ENCODE data around the gene TRAK2. TPM values are rescaled to one million over a fixed set of nuclear protein-coding genes. Genes with fewer than 3 reads are reported as not detected.
"Not testable (repeated sequence)": the region's sequence is repeated elsewhere in the genome, so short reads cannot be mapped to it uniquely, and the experiment has no call there.

The TRAK2 gene
- total RNA-seq, 2 donors from 2014 or later = 27.6 to 29.9 TPM

- H3K4me1 Mint-ChIP-seq (ENCODE audit: low read depth in 2 of 2) = no peaks in the 10 kb centered on the region
- H3K9me3 Mint-ChIP-seq = no peaks in the 10 kb centered on the region
- no peak for DNase-seq (ENCODE audit: low spot score)
- no peak for ATAC-seq
- H3K27me3 Mint-ChIP-seq = no peaks in the 10 kb centered on the region
- no peak overlapping the region for H3K4me3 Mint-ChIP-seq
- peaks cover 14% of the 10 kb centered on the region for H3K36me3 Mint-ChIP-seq
- no peak overlapping the region for H3K27ac Mint-ChIP-seq
These were observed 54.7 kb downstream of the TRAK2 start for GRCh38 chr2:201396595-201396994.

GRCh38 chr2:201383136-201383535 lies 68.1 kb downstream of the TRAK2 start:
- no peak for ATAC-seq
- H3K9me3 Mint-ChIP-seq = no peaks in the 10 kb centered on the region
- no peak overlapping the region for H3K27ac Mint-ChIP-seq
- peaks cover 0 to 2% of the 10 kb centered on the region in 2 donors for H3K4me1 Mint-ChIP-seq (ENCODE audit: low read depth in 2 of 2)
- peaks cover 29% of the 10 kb centered on the region for H3K36me3 Mint-ChIP-seq
- H3K4me3 Mint-ChIP-seq = no peak overlapping the region
- no peak for DNase-seq (ENCODE audit: low spot score)
- no peaks in the 10 kb centered on the region for H3K27me3 Mint-ChIP-seq

GRCh38 chr2:201378496-201379397 lies 72.5 kb downstream of the TRAK2 start:
- peaks cover 19% of the 10 kb centered on the region for H3K36me3 Mint-ChIP-seq
- H3K9me3 Mint-ChIP-seq = no peaks in the 10 kb centered on the region
- H3K4me3 Mint-ChIP-seq = no peak overlapping the region
- DNase-seq (ENCODE audit: low spot score) = no peak
- peaks cover 0 to 2% of the 10 kb centered on the region in 2 donors for H3K4me1 Mint-ChIP-seq (ENCODE audit: low read depth in 2 of 2)
- H3K27me3 Mint-ChIP-seq = no peaks in the 10 kb centered on the region
- ATAC-seq = no peak
- no peak overlapping the region for H3K27ac Mint-ChIP-seq

GRCh38 chr2:201377218-201377617 lies 74.0 kb downstream of the TRAK2 start:
- H3K4me1 Mint-ChIP-seq (ENCODE audit: low read depth in 2 of 2) = peaks cover 0 to 6% of the 10 kb centered on the region in 2 donors
- no peaks in the 10 kb centered on the region for H3K9me3 Mint-ChIP-seq
- DNase-seq (ENCODE audit: low spot score) (no peak), ATAC-seq (no peak)
- H3K27ac Mint-ChIP-seq = no peak overlapping the region
- H3K36me3 Mint-ChIP-seq = peaks cover 11% of the 10 kb centered on the region
- H3K27me3 Mint-ChIP-seq = no peaks in the 10 kb centered on the region
- no peak overlapping the region for H3K4me3 Mint-ChIP-seq

GRCh38 chr2:201369775-201370174 lies 81.5 kb downstream of the TRAK2 start:
- Mint-ChIP-seq H3K36me3 (peaks cover 24% of the 10 kb centered on the region), H3K9me3 (peaks cover 4% of the 10 kb centered on the region), H3K27ac (no peak overlapping the region), H3K4me3 (no peak overlapping the region), H3K27me3 (no peaks in the 10 kb centered on the region), H3K4me1 (ENCODE audit: low read depth in 2 of 2) (peaks cover 0 to 6% of the 10 kb centered on the region in 2 donors)
- no peak for DNase-seq (ENCODE audit: low spot score)
- no peak for ATAC-seq

DNA sequence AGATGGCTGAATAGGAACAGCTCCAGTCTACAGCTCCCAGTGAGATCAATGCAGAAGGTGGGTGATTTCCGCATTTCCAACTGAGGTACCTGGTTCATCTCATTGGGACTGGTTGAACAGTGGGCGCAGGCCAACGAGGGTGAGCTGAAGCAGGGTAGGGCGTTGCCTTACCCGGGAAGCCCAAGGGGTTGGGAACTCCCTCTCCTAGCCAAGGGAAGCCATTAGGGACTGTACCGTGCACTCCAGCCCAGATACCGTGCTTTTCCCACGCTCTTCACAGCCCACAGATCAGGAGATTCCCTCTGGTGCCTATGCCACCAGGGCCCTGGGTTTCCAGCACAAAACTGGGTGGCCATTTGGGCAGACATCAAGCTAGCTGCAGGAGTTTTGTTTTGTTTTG lies 81.9 kb downstream of the TRAK2 start:
- H3K36me3 Mint-ChIP-seq = peaks cover 24% of the 10 kb centered on the region
- not testable (repeated sequence) for H3K9me3 Mint-ChIP-seq, H3K27me3 Mint-ChIP-seq

DNA sequence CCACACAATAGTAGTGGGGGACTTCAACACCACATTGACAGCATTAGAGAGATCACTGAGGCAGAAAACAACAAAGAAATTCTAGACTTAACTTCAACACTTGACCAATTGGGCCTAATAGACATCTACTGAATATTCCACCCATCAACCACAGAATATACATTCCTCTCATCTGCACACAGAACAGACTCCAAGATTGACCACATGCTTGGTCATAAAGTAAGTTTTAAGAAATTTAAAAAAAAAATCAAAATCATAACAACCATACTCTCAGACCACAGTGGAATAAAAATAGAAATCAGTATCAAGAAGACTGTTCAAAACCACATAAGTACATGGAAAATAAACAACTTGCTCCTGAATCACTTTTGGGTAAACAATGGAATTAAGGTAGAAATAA lies 85.1 kb downstream of the TRAK2 start:
- no peak for DNase-seq (ENCODE audit: low spot score)
- no peak overlapping the region for H3K4me3 Mint-ChIP-seq
- H3K27me3 Mint-ChIP-seq = no peaks in the 10 kb centered on the region
- H3K4me1 Mint-ChIP-seq (ENCODE audit: low read depth in 2 of 2) = peaks cover 0 to 5% of the 10 kb centered on the region in 2 donors
- H3K36me3 Mint-ChIP-seq = peaks cover 24% of the 10 kb centered on the region
- no peak overlapping the region for H3K27ac Mint-ChIP-seq
- peaks cover 4% of the 10 kb centered on the region for H3K9me3 Mint-ChIP-seq
- no peak for ATAC-seq

More for the DNA sequence above, 81.9 kb downstream of the TRAK2 start:
- not testable (repeated sequence) for DNase-seq (ENCODE audit: low spot score); H3K27ac Mint-ChIP-seq; H3K4me3 Mint-ChIP-seq; ATAC-seq; H3K4me1 Mint-ChIP-seq (ENCODE audit: low read depth in 2 of 2)

GRCh38 chr2:201363857-201364560 lies 87.2 kb downstream of the TRAK2 start:
- no peaks in the 10 kb centered on the region for H3K27me3 Mint-ChIP-seq
- peaks cover 4% of the 10 kb centered on the region for H3K9me3 Mint-ChIP-seq
- DNase-seq (ENCODE audit: low spot score) (no peak), ATAC-seq (peak; percentile 77 to 81)
- no peak overlapping the region for H3K27ac Mint-ChIP-seq
- peaks cover 0 to 6% of the 10 kb centered on the region in 2 donors for H3K4me1 Mint-ChIP-seq (ENCODE audit: low read depth in 2 of 2)
- peaks cover 23% of the 10 kb centered on the region for H3K36me3 Mint-ChIP-seq
- H3K4me3 Mint-ChIP-seq = no peak overlapping the region

- no peak overlapping the region for H3K27ac Mint-ChIP-seq
- no peak for DNase-seq (ENCODE audit: low spot score)
- no peak for ATAC-seq
- H3K9me3 Mint-ChIP-seq = peaks cover 4% of the 10 kb centered on the region
- H3K4me1 Mint-ChIP-seq (ENCODE audit: low read depth in 2 of 2) = peaks cover 3 to 11% of the 10 kb centered on the region in 2 donors
- H3K36me3 Mint-ChIP-seq = peaks cover 18% of the 10 kb centered on the region
- no peaks in the 10 kb centered on the region for H3K27me3 Mint-ChIP-seq
- no peak overlapping the region for H3K4me3 Mint-ChIP-seq
These were observed 88.9 kb downstream of the TRAK2 start for GRCh38 chr2:201362396-201362795.

GRCh38 chr2:201361078-201361733 lies 90.1 kb downstream of the TRAK2 start:
- no peaks in the 10 kb centered on the region for H3K27me3 Mint-ChIP-seq
- H3K4me3 Mint-ChIP-seq = no peak overlapping the region
- H3K9me3 Mint-ChIP-seq = no peaks in the 10 kb centered on the region
- H3K4me1 Mint-ChIP-seq (ENCODE audit: low read depth in 2 of 2) = peaks cover 3 to 11% of the 10 kb centered on the region in 2 donors
- no peak overlapping the region for H3K27ac Mint-ChIP-seq
- no peak for DNase-seq (ENCODE audit: low spot score)
- no peak for ATAC-seq
- H3K36me3 Mint-ChIP-seq = peaks cover 8% of the 10 kb centered on the region

GRCh38 chr2:201360256-201360655 lies 91.0 kb downstream of the TRAK2 start:
- DNase-seq (ENCODE audit: low spot score) (no peak), ATAC-seq (no peak)
- Mint-ChIP-seq H3K27ac (no peak overlapping the region), H3K4me3 (no peak overlapping the region), H3K4me1 (ENCODE audit: low read depth in 2 of 2) (peaks cover 3 to 11% of the 10 kb centered on the region in 2 donors), H3K36me3 (peaks cover 8% of the 10 kb centered on the region), H3K27me3 (no peaks in the 10 kb centered on the region), H3K9me3 (no peaks in the 10 kb centered on the region)

- ATAC-seq (peak; percentile 45 to 80), DNase-seq (ENCODE audit: low spot score) (no peak)
- Mint-ChIP-seq H3K27ac (no peak overlapping the region), H3K9me3 (peaks cover 3% of the 10 kb centered on the region), H3K4me3 (no peak overlapping the region), H3K4me1 (ENCODE audit: low read depth in 2 of 2) (peaks cover 3 to 7% of the 10 kb centered on the region in 2 donors), H3K36me3 (peaks cover 8% of the 10 kb centered on the region), H3K27me3 (no peaks in the 10 kb centered on the region)
These were observed 92.6 kb downstream of the TRAK2 start for GRCh38 chr2:201358684-201359083.

GRCh38 chr2:201357221-201357620 lies 94.0 kb downstream of the TRAK2 start, which contains the start of gene FLACC1:
FLACC1 (minus strand) TSS chr2:201357345; CDS start chr2:201351404, 5,941 bp downstream.
- no peak within 1 kb of the TSS for H3K27ac Mint-ChIP-seq
- peaks cover 3 to 6% of the 10 kb centered on the region in 2 donors for H3K4me1 Mint-ChIP-seq (ENCODE audit: low read depth in 2 of 2)
- peaks cover 3% of the 10 kb centered on the region for H3K9me3 Mint-ChIP-seq
- H3K36me3 Mint-ChIP-seq = peaks cover 8% of the 10 kb centered on the region
- DNase-seq (ENCODE audit: low spot score) (no peak), ATAC-seq (no peak)
- H3K4me3 Mint-ChIP-seq = no peak within 1 kb of the TSS
- no peaks in the 10 kb centered on the region for H3K27me3 Mint-ChIP-seq

Data from natural killer cell treated with Interleukin-12 subunit alpha and Interleukin-12 subunit beta and Interleukin-15 and Interleukin-18, amount 100 ng/mL, for 72 hours (primary cell).